CD8-positive, alpha-beta memory T cell (primary cell): ENCODE data around the gene TTC28. TPM values are rescaled to one million over a fixed set of nuclear protein-coding genes. Genes with fewer than 3 reads are reported as not detected.
"Not testable (repeated sequence)": the region's sequence is repeated elsewhere in the genome, so short reads cannot be mapped to it uniquely, and the experiment has no call there.

ENCODE experiments used
- CTCF ChIA-PET: fragments of 350-600 bp; sonication (Branson Sonifier 250); formaldehyde crosslinking; loops from one replicate; lab custom pipeline; 2021; ENCODE audit warnings: antibody characterized with exemption; lab: Charles Lee
- POLR2A ChIA-PET: fragments of 350-600 bp; sonication (Branson Sonifier 250); formaldehyde crosslinking; loops from one replicate; lab custom pipeline; 2021; ENCODE audit warnings: antibody characterized with exemption; lab: Charles Lee
- DNase-seq, 5 donors: peaks; one replicate each; pipeline versions ENCODE4 v3.0.0 to v3.0.0-alpha.2; 2020 to 2022; ENCODE audit warnings: mixed read lengths in 1 of 5
- H3K27ac ChIP-seq: one replicate; pipeline ENCODE4 v1.7.0; 2013; ENCODE audit warnings: low read depth, mild to moderate bottlenecking, low read length, moderate library complexity
- H3K27me3 ChIP-seq: 2 replicates; pipeline ENCODE4 v1.7.0; 2013; ENCODE audit warnings: low read length, mild to moderate bottlenecking; ENCODE audit not compliant: insufficient read depth, poor library complexity, severe bottlenecking
- H3K36me3 ChIP-seq: 2 replicates; pipeline ENCODE4 v1.7.0; 2013; ENCODE audit warnings: mild to moderate bottlenecking, low read length, moderate library complexity; ENCODE audit not compliant: insufficient read depth
- H3K4me1 ChIP-seq: 2 replicates; pipeline ENCODE4 v1.7.0; 2013; ENCODE audit warnings: mild to moderate bottlenecking, low read length, moderate library complexity; ENCODE audit not compliant: insufficient read depth
- H3K4me3 ChIP-seq: 2 replicates; pipeline ENCODE4 v1.7.0; 2013; ENCODE audit warnings: mild to moderate bottlenecking, low read length
- H3K9me3 ChIP-seq: 2 replicates; pipeline ENCODE4 v1.7.0; 2013; ENCODE audit warnings: mild to moderate bottlenecking, low read length
- H3K27ac Mint-ChIP-seq, 8 donors: one replicate each; pipeline ENCODE4 v1.8.0; 2020 to 2021; ENCODE audit warnings: mixed read lengths in 8 of 8, mild to moderate bottlenecking in 6 of 8, inconsistent platforms in 3 of 8, moderate library complexity in 3 of 8
- H3K27me3 Mint-ChIP-seq, 2 donors: one replicate each; pipeline ENCODE4 v1.8.0; 2020 to 2021; ENCODE audit warnings: mixed read lengths in 2 of 2, mild to moderate bottlenecking in 1 of 2, moderate library complexity in 1 of 2
- H3K36me3 Mint-ChIP-seq, 3 donors: one replicate each; pipeline ENCODE4 v1.8.0; 2020 to 2021; ENCODE audit warnings: mixed read lengths in 3 of 3, inconsistent platforms in 1 of 3, mild to moderate bottlenecking in 1 of 3
- H3K4me1 Mint-ChIP-seq, 3 donors: one replicate each; pipeline ENCODE4 v1.8.0; 2020 to 2021; ENCODE audit warnings: mixed read lengths in 3 of 3, inconsistent platforms in 1 of 3, mild to moderate bottlenecking in 1 of 3
- H3K4me3 Mint-ChIP-seq, 7 donors: one replicate each; pipeline ENCODE4 v1.8.0; 2020 to 2021; ENCODE audit warnings: mixed read lengths in 7 of 7, mild to moderate bottlenecking in 6 of 7, moderate library complexity in 4 of 7, inconsistent platforms in 2 of 7
- H3K9me3 Mint-ChIP-seq, 5 donors: one replicate each; pipeline ENCODE4 v1.8.0; 2020 to 2022; ENCODE audit warnings: mixed read lengths in 5 of 5, mild to moderate bottlenecking in 3 of 5, moderate library complexity in 2 of 5, inconsistent platforms in 1 of 5
- polyA plus RNA-seq: library from polyadenylated mRNA; unstranded; fragments of 300-500 nt; fragmentation: Illumina TruSeq; gene quantifications from one replicate; pipeline ENCODE4 v1.2.3, GENCODE V29; 2021
- total RNA-seq, 2 experiments: library from RNA; stranded (reverse); gene quantifications; one replicate each; pipeline ENCODE4 v1.2.3, GENCODE V29; 2021

Gene TTC28
- total and polyA plus RNA-seq, 3 experiments from 2014 or later = 0.24 to 0.60 (median 0.51) TPM

DNA sequence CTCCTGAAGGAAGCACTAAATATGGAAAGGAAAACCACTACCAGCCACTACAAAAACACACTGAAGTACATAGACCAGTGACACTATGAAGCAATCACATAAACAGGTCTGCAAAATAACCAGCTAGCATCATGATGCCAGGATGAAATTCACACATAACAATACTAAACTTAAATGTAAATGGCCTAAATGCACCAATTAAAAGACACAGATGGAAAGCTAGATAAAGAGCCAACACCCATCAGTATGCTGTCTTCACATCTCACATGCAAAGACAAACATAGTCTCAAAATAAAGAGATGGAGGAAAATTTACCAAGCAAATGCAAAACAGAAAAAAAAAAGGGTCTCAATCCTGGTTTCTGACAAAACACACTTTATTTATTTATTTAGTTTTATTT is 171.7 kb downstream of the TTC28 start:
- Mint-ChIP-seq H3K9me3 (peaks cover 10 to 26% (median 18%) of the 10 kb centered on the region in 5 donors), H3K4me3 (no peak overlapping the region), H3K27ac (no peak overlapping the region), H3K36me3 (peaks cover 0 to 7% (median 0%) of the 10 kb centered on the region in 3 donors), H3K4me1 (no peaks in the 10 kb centered on the region), H3K27me3 (peaks cover 14 to 28% of the 10 kb centered on the region in 2 donors)
- POLR2A ChIA-PET = no interaction called here
- CTCF ChIA-PET = no interaction called here
- DNase-seq = no peak
- no peak overlapping the region for H3K4me3 ChIP-seq
- no peaks in the 10 kb centered on the region for H3K36me3 ChIP-seq
- no peaks in the 10 kb centered on the region for H3K4me1 ChIP-seq
- no peaks in the 10 kb centered on the region for H3K27me3 ChIP-seq
- no peaks in the 10 kb centered on the region for H3K9me3 ChIP-seq
- H3K27ac ChIP-seq = no peak overlapping the region

DNA sequence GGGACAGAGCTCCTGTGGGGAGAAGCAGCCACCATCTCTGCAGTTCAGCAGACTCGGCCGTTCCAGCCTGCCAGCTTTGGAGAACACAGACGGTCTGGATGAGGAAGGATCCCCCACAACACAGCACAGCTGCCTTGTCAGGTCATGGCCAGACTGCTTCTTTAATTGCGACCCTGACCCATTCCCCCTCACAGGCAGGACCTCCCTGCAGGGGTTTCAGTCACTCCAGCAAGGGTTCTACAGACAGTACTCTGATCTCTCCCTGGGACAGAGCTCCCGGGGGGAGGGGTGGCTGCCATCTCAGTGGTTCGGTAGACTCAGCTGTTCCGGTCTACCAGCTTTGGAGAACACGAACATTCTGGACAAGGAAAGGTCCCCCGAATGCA is 173.5 kb downstream of the TTC28 start:
- Histone ChIP-seq H3K36me3 (no peaks in the 10 kb centered on the region), H3K27me3 (no peaks in the 10 kb centered on the region), H3K9me3 (no peaks in the 10 kb centered on the region), H3K4me1 (no peaks in the 10 kb centered on the region), H3K27ac (no peak overlapping the region), H3K4me3 (no peak overlapping the region)
- peaks cover 0 to 6% (median 0%) of the 10 kb centered on the region in 3 donors for H3K36me3 Mint-ChIP-seq
- H3K9me3 Mint-ChIP-seq = peaks cover 10 to 21% (median 16%) of the 10 kb centered on the region in 5 donors
- H3K27me3 Mint-ChIP-seq = peaks cover 11 to 36% of the 10 kb centered on the region in 2 donors
- H3K27ac Mint-ChIP-seq = no peak overlapping the region
- DNase-seq = no peak
- ChIA-PET CTCF (no interaction called here), POLR2A (no interaction called here)
- H3K4me3 Mint-ChIP-seq = no peak overlapping the region
- no peaks in the 10 kb centered on the region for H3K4me1 Mint-ChIP-seq

DNA sequence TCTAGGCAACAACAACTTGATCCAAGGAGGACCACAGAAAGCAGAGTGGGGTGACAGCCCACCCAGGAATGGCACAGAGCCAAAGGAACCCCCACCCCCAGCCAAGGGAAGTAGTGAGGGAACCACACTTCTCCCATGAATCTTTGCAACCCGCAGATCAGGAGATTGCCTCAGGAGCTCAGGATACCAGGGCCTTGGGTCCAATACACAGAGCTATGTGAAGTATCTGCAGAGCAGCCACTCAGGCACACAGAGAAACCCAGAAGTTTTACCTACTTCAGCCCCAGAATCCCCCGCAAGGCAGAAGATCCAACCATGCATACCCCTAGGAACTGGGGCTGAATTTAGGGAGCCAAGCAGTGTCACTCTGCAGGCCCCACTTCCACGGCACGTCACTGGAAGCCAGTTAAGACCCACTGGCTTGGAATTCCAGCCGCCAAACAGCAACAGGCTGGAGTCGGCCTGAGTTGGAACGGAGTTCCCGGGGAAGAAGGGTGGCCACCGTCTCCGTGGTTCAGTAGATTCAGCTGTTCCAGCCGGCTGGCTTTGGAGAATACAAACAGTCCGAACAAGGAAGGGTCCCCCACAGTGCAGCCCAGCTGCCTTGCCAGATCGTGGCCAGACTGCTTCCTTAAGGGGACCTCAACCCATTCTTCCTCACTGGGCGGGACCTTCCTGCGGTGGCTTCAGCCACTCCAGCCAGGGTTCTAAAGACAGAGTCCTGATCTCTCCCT is 174.1 kb downstream of the TTC28 start:
- Histone ChIP-seq H3K9me3 (no peaks in the 10 kb centered on the region), H3K4me1 (no peaks in the 10 kb centered on the region), H3K36me3 (no peaks in the 10 kb centered on the region), H3K4me3 (no peak overlapping the region), H3K27ac (no peak overlapping the region), H3K27me3 (no peaks in the 10 kb centered on the region)
- ChIA-PET POLR2A (no interaction called here), CTCF (no interaction called here)
- H3K27me3 Mint-ChIP-seq = peaks cover 11 to 38% of the 10 kb centered on the region in 2 donors
- no peaks in the 10 kb centered on the region for H3K4me1 Mint-ChIP-seq
- no peak overlapping the region for H3K4me3 Mint-ChIP-seq
- DNase-seq = no peak
- peaks cover 8 to 15% (median 10%) of the 10 kb centered on the region in 5 donors for H3K9me3 Mint-ChIP-seq
- no peak overlapping the region for H3K27ac Mint-ChIP-seq
- peaks cover 0 to 3% (median 0%) of the 10 kb centered on the region in 3 donors for H3K36me3 Mint-ChIP-seq

GRCh38 chr22:28500006-28500405 is 179.6 kb downstream of the TTC28 start:
- DNase-seq = no peak
- H3K4me1 Mint-ChIP-seq = no peaks in the 10 kb centered on the region
- H3K27me3 ChIP-seq = no peaks in the 10 kb centered on the region
- no peaks in the 10 kb centered on the region for H3K36me3 ChIP-seq
- ChIA-PET POLR2A (no interaction called here), CTCF (no interaction called here)
- no peak overlapping the region for H3K4me3 Mint-ChIP-seq
- H3K9me3 Mint-ChIP-seq = no peaks in the 10 kb centered on the region
- H3K27ac Mint-ChIP-seq = no peak overlapping the region
- H3K27me3 Mint-ChIP-seq = peaks cover 3 to 32% of the 10 kb centered on the region in 2 donors
- no peaks in the 10 kb centered on the region for H3K36me3 Mint-ChIP-seq
- no peaks in the 10 kb centered on the region for H3K4me1 ChIP-seq
- no peak overlapping the region for H3K27ac ChIP-seq
- no peaks in the 10 kb centered on the region for H3K9me3 ChIP-seq
- no peak overlapping the region for H3K4me3 ChIP-seq

GRCh38 chr22:28498044-28498443 is 181.6 kb downstream of the TTC28 start:
- Histone ChIP-seq H3K27me3 (no peaks in the 10 kb centered on the region), H3K4me3 (no peak overlapping the region), H3K4me1 (no peaks in the 10 kb centered on the region), H3K27ac (no peak overlapping the region), H3K9me3 (no peaks in the 10 kb centered on the region), H3K36me3 (no peaks in the 10 kb centered on the region)
- ChIA-PET POLR2A (no interaction called here), CTCF (no interaction called here)
- H3K36me3 Mint-ChIP-seq = no peaks in the 10 kb centered on the region
- H3K9me3 Mint-ChIP-seq = no peaks in the 10 kb centered on the region
- no peak overlapping the region for H3K27ac Mint-ChIP-seq
- DNase-seq = no peak
- no peaks in the 10 kb centered on the region for H3K4me1 Mint-ChIP-seq
- H3K4me3 Mint-ChIP-seq = no peak overlapping the region
- H3K27me3 Mint-ChIP-seq = peaks cover 3 to 44% of the 10 kb centered on the region in 2 donors

- DNase-seq = no peak
- H3K36me3 Mint-ChIP-seq = no peaks in the 10 kb centered on the region
- H3K27ac Mint-ChIP-seq = no peak overlapping the region
- Histone ChIP-seq H3K27me3 (no peaks in the 10 kb centered on the region), H3K4me3 (no peak overlapping the region), H3K27ac (no peak overlapping the region), H3K4me1 (no peaks in the 10 kb centered on the region), H3K36me3 (no peaks in the 10 kb centered on the region), H3K9me3 (no peaks in the 10 kb centered on the region)
- H3K4me1 Mint-ChIP-seq = no peaks in the 10 kb centered on the region
- H3K4me3 Mint-ChIP-seq = no peak overlapping the region
- H3K9me3 Mint-ChIP-seq = no peaks in the 10 kb centered on the region
- peaks cover 5 to 44% of the 10 kb centered on the region in 2 donors for H3K27me3 Mint-ChIP-seq
- ChIA-PET CTCF (no interaction called here), POLR2A (no interaction called here)
Measured at GRCh38 chr22:28497188-28497587, 182.5 kb downstream of the TTC28 start.

DNA sequence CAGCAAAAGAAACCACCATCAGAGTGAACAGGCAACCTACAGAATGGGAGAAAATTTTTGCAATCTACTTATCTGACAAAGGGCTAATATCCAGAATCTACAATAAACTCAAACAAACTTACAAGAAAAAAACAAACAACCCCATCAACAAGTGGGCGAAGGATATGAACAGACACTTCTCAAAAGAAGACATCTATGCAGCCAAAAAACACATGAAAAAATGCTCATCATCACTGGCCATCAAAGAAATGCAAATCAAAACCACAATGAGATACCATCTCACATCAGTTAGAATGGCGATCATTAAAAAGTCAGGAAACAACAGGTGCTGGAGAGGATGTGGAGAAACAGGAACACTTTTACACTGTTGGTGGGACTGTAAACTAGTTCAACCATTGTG is 188.4 kb downstream of the TTC28 start:
- H3K4me1 ChIP-seq, H3K27me3 ChIP-seq, H3K4me1 Mint-ChIP-seq, H3K27ac ChIP-seq, H3K36me3 Mint-ChIP-seq, H3K36me3 ChIP-seq, CTCF ChIA-PET, H3K9me3 Mint-ChIP-seq, POLR2A ChIA-PET, DNase-seq, H3K4me3 ChIP-seq, H3K4me3 Mint-ChIP-seq, H3K9me3 ChIP-seq: not testable (repeated sequence)
- H3K27ac Mint-ChIP-seq = peak overlapping the region in 1 of 8 donors; percentile 46
- peaks cover 14 to 53% of the 10 kb centered on the region in 2 donors for H3K27me3 Mint-ChIP-seq

DNA sequence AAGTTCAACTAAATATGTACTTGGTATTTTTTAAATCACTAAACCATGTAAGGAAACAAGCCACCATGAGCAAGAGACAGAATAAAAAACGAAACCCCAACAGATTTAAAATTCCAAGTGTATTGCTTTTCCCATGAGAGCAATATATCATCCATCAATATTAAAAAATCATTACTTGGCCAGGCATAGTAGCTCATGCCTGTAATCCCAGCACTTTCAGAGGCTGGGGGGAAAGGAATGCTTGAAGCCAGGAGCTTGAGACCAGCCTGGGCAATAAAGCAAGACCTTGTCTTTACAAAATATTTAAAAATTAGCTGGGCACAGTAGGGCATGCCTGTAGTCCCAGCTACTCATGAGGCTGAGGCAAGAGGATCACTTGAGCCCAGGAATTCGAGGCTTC is 190.8 kb downstream of the TTC28 start:
- H3K27me3 ChIP-seq = no peaks in the 10 kb centered on the region

More for the DNA sequence above, 190.8 kb downstream of the TTC28 start:
- ChIA-PET POLR2A (no interaction called here), CTCF (no interaction called here)
- Histone ChIP-seq H3K4me3 (no peak overlapping the region), H3K36me3 (no peaks in the 10 kb centered on the region), H3K4me1 (no peaks in the 10 kb centered on the region), H3K9me3 (no peaks in the 10 kb centered on the region), H3K27ac (no peak overlapping the region)
- DNase-seq = no peak
- Mint-ChIP-seq H3K4me3 (no peak overlapping the region), H3K36me3 (no peaks in the 10 kb centered on the region), H3K9me3 (peaks cover 0 to 7% (median 0%) of the 10 kb centered on the region in 5 donors), H3K4me1 (no peaks in the 10 kb centered on the region), H3K27ac (no peak overlapping the region), H3K27me3 (peaks cover 14 to 50% of the 10 kb centered on the region in 2 donors)
